ENCODE results near the gene CMTR1. TPM values are rescaled to one million over a fixed set of nuclear protein-coding genes. Genes with fewer than 3 reads are reported as not detected.

The CMTR1 gene
- total RNA-seq, 4 donors from 2014 or later: 27.0 to 65.7 (median 28.9) TPM

DNA sequence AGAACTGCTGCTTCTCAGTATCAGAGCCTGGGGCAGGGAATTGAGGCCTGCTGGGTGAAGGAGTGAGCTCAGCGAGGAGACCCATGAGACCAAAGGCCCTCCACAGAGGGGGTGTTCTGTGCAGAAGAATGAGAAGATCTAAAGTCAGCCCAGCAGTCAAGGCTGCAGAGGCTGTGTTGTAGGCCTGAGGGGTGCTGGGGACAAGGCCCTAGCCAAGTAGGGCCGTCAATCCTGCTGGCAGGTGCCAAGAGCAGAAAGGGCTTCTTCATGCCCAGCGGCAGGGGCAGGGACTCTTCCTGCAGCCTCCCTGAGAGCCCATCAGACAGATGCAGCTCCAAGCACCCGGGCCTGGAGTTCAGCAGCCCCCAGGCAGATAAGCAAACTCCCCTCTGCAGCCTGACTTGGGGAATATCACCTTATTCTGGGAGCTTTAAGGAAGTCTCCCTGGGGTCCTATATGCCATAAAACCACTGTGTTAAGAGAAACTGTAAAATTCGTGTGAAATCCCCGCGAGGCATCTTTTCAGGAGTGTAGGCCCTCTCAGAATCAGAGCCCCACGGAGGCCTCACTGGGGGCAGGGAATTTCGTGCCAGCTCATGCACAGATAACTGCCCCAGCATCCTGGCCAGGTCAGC is 57.6 kb downstream of the CMTR1 start:
- TF ChIP-seq POLR2A (IDR thresholded peaks at IDR 0.05) (no peak), POLR2AphosphoS5 (IDR thresholded peaks at IDR 0.05) (no peak), EP300 (IDR thresholded peaks at IDR 0.05) (no peak)
- TF ChIP-seq, protein P1, sequence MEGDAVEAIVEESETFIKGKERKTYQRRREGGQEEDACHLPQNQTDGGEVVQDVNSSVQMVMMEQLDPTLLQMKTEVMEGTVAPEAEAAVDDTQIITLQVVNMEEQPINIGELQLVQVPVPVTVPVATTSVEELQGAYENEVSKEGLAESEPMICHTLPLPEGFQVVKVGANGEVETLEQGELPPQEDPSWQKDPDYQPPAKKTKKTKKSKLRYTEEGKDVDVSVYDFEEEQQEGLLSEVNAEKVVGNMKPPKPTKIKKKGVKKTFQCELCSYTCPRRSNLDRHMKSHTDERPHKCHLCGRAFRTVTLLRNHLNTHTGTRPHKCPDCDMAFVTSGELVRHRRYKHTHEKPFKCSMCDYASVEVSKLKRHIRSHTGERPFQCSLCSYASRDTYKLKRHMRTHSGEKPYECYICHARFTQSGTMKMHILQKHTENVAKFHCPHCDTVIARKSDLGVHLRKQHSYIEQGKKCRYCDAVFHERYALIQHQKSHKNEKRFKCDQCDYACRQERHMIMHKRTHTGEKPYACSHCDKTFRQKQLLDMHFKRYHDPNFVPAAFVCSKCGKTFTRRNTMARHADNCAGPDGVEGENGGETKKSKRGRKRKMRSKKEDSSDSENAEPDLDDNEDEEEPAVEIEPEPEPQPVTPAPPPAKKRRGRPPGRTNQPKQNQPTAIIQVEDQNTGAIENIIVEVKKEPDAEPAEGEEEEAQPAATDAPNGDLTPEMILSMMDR (IDR thresholded peaks at IDR 0.05): no peak
- no peak for DNase-seq (ENCODE audit: low spot score in 2 of 2)
- H3K4me1 ChIP-seq: peaks cover 17% of the 10 kb centered on the region
- H3K36me3 ChIP-seq: no peaks in the 10 kb centered on the region
- no peaks in the 10 kb centered on the region for H3K9me3 ChIP-seq
- WGBS: 67% methylated on average over 9 of the region's 9 CpGs
- no peak overlapping the region for H3K27ac ChIP-seq
- H3K27me3 ChIP-seq: no peaks in the 10 kb centered on the region
- H3K4me3 ChIP-seq: no peak overlapping the region

DNA sequence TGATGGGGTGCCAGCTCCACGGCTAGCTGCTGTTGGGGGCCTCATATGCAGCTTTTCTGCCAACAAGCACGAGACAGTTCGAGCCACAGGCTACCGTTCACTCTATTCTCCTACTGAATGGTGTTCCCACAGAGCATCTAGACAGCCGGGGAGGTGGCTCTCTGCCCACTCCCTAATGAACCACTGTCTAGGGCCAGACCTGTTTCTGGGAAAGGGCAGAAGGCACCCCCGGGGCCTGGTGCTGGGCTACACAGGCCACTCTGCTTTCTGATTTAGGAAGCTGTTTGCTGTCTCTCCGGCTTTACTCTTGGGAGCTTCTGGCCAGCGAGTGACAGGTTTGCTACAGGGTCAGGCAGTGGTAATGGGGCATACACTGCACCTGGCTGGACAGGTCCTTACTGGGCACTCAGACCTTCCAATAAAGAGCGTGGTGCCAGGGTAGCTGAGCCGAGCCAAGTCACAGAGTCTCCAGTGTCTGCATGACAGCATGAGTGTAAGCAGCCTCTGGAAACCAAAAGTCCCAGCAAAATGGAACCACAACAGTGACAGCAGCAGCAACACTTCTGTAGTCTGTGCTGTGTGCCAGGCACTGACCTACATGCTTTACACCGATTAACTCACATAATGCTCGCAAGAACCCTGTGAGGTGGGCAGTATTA is 58.3 kb downstream of the CMTR1 start:
- WGBS: 80% methylated on average over 7 of the region's 12 CpGs
- no peak overlapping the region for H3K27ac ChIP-seq
- H3K4me3 ChIP-seq: no peak overlapping the region
- H3K36me3 ChIP-seq: no peaks in the 10 kb centered on the region
- no peaks in the 10 kb centered on the region for H3K9me3 ChIP-seq
- DNase-seq (ENCODE audit: low spot score in 2 of 2): no peak
- H3K4me1 ChIP-seq: peaks cover 17% of the 10 kb centered on the region
- TF ChIP-seq, protein P1 (IDR thresholded peaks at IDR 0.05): no peak
- no peak for TF ChIP-seq POLR2AphosphoS5 (IDR thresholded peaks at IDR 0.05)
- TF ChIP-seq POLR2A (IDR thresholded peaks at IDR 0.05): no peak
- no peak for TF ChIP-seq EP300 (IDR thresholded peaks at IDR 0.05)
- no peaks in the 10 kb centered on the region for H3K27me3 ChIP-seq

DNA sequence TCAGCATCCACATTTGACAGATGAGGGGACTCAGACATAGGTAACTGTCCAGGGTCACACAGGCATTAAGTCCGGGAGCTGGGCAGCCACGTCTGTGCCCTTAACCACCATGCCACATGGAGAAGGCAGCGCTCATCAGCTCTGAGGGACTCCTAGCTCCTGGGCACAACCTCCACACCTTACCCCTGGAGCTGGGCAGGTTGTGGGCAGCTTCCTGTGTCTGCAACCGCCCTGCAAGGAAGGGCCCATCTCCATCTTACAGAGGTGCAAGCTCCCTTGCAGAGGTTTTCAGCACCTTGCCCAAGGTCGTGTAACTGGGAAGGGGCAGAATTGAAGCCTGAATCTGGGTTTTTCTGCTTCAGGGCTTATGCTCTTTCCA is 58.8 kb downstream of the CMTR1 start:
- no peaks in the 10 kb centered on the region for H3K36me3 ChIP-seq
- H3K27me3 ChIP-seq: no peaks in the 10 kb centered on the region
- peaks cover 17% of the 10 kb centered on the region for H3K4me1 ChIP-seq
- TF ChIP-seq EP300 (IDR thresholded peaks at IDR 0.05) (no peak), POLR2A (IDR thresholded peaks at IDR 0.05) (no peak), POLR2AphosphoS5 (IDR thresholded peaks at IDR 0.05) (no peak)
- TF ChIP-seq, protein P1 (IDR thresholded peaks at IDR 0.05): no peak
- 82% methylated on average over 3 of the region's 5 CpGs for WGBS
- H3K27ac ChIP-seq: no peak overlapping the region
- H3K4me3 ChIP-seq: no peak overlapping the region
- no peak for DNase-seq (ENCODE audit: low spot score in 2 of 2)
- no peaks in the 10 kb centered on the region for H3K9me3 ChIP-seq

DNA sequence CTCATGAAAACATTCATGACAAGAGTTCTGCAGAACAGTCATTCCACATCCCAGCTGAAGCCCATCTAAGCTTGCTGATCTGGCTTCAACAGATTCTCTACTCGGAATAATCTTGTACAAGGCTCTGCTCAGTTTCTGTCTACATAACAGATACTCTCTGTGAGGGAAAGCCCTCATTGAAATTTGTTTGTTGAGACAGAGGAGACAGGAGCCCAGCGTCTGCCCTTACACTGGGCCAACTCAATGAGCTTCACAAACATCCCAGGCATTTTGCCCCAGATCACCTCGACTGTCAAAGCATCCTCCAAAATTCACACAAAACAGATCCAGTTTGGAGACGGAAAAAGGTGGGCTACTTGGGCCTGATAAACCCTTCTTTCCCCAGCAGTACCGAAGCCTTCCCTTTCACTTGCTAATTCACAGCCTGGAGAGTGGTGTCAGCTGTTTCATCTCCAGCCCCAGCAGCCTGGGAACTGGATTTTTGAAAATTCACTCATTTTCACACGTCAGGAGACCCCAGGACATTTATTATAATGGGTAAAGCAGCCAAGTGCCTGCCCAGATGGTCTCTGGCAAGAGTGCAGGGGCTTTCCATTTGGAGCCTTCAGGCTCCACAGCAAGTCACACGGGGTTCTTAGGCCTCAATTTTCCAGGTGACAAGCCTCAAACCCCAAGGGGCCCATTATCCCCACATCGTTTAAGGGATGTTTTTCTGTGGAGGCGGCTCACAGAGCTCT is 59.4 kb downstream of the CMTR1 start:
- TF ChIP-seq POLR2AphosphoS5 (IDR thresholded peaks at IDR 0.05) (no peak), POLR2A (IDR thresholded peaks at IDR 0.05) (no peak), EP300 (IDR thresholded peaks at IDR 0.05) (no peak)
- TF ChIP-seq, protein P1 (IDR thresholded peaks at IDR 0.05): no peak
- Histone ChIP-seq H3K9me3 (no peaks in the 10 kb centered on the region), H3K4me1 (peaks cover 17% of the 10 kb centered on the region), H3K4me3 (no peak overlapping the region), H3K27me3 (no peaks in the 10 kb centered on the region), H3K27ac (no peak overlapping the region), H3K36me3 (no peaks in the 10 kb centered on the region)
- 56% methylated on average over 9 of the region's 9 CpGs for WGBS
- no peak for DNase-seq (ENCODE audit: low spot score in 2 of 2)

Data from suprapubic skin (tissue), 4 donors.